Nucleus accumbens (tissue), 56 donors: Measurements from ENCODE around the gene CASP7.

ENCODE experiments used
- DNase-seq, 56 donors: peaks; one replicate each; lab custom pipeline; 2025; lab: John Stamatoyannopoulos, UW

The CASP7 gene

GRCh38 chr10:113709221-113709838 lies 29.6 kb downstream of the CASP7 start:
- DNase-seq: peak in 6 of 56 donors; percentile 2 to 49 (median 29)

- peak in 8 of 56 donors; percentile 4 to 20 (median 13) for DNase-seq
Observed at GRCh38 chr10:113711142-113711541, 31.4 kb downstream of the CASP7 start.

GRCh38 chr10:113712024-113712423 lies 32.3 kb downstream of the CASP7 start:
- no peak for DNase-seq

- DNase-seq: no peak
Observed at GRCh38 chr10:113712755-113713639, 33.3 kb downstream of the CASP7 start.

- DNase-seq: no peak
Observed at GRCh38 chr10:113713640-113713982, 33.9 kb downstream of the CASP7 start.

- no peak for DNase-seq
Observed at GRCh38 chr10:113716109-113716910, 36.6 kb downstream of the CASP7 start.

GRCh38 chr10:113718969-113719822 lies 39.5 kb downstream of the CASP7 start:
- DNase-seq: no peak

GRCh38 chr10:113720386-113720785 lies 40.7 kb downstream of the CASP7 start:
- DNase-seq: no peak

- DNase-seq: no peak
Observed at GRCh38 chr10:113732160-113732881, 52.6 kb downstream of the CASP7 start.

GRCh38 chr10:113732966-113733365 lies 53.3 kb downstream of the CASP7 start:
- DNase-seq: no peak

- no peak for DNase-seq
Observed at GRCh38 chr10:113733635-113734034, 53.9 kb downstream of the CASP7 start.

GRCh38 chr10:113735913-113736312 lies 56.2 kb downstream of the CASP7 start:
- no peak for DNase-seq

- DNase-seq: no peak
Observed at GRCh38 chr10:113736576-113736975, 56.9 kb downstream of the CASP7 start.

GRCh38 chr10:113739031-113739430 lies 59.3 kb downstream of the CASP7 start:
- DNase-seq: peak in 1 of 56 donors; percentile 11

GRCh38 chr10:113739577-113739976 lies 59.9 kb downstream of the CASP7 start:
- DNase-seq: peak in 1 of 56 donors; percentile 1

GRCh38 chr10:113740850-113741249 lies 61.1 kb downstream of the CASP7 start:
- DNase-seq: no peak

- DNase-seq: no peak
Observed at GRCh38 chr10:113742466-113742865, 62.8 kb downstream of the CASP7 start.

GRCh38 chr10:113743594-113743993 lies 63.9 kb downstream of the CASP7 start:
- DNase-seq: no peak

- DNase-seq: no peak
Observed at GRCh38 chr10:113745374-113745773, 65.7 kb downstream of the CASP7 start.
